Right lung (tissue), 10 donors: ENCODE data around the gene ESAM. TPM values are rescaled to one million over a fixed set of nuclear protein-coding genes. Genes with fewer than 3 reads are reported as not detected.

ENCODE experiments used
- DNase-seq, 2 donors: peaks; one replicate each; pipeline ENCODE4 v3.0.0-alpha.2; 2013
- long read RNA-seq, 8 donors: transcript quantifications; one replicate each; lab custom pipeline, GENCODE V29; 2026
- polyA plus RNA-seq, 5 donors: library from polyadenylated mRNA; unstranded; fragments of 120-200 nt; gene quantifications; one replicate each; pipeline versions ENCODE4 v1.2.1 to v1.2.3, GENCODE V29; 2013; ENCODE audit warnings: inconsistent platforms in 1 of 5, low replicate concordance in 1 of 5; ENCODE audit not compliant: insufficient read length in 5 of 5, insufficient read depth in 1 of 5

The ESAM gene
- polyA plus RNA-seq, result 100 to 1,000 TPM in 4 of 5 donors, 10 to 100 TPM in 1; 98.1 to 144 (median 116) TPM
- long read RNA-seq, donor 1, transcript ESAM-201 (7 exons, 1,826 nt), result major isoform, 44 of 94 reads
- long read RNA-seq, donor 1, transcript ESAM-202 (7 exons, 1,833 nt), result minor isoform, 12 of 94 reads
- long read RNA-seq, donor 1, partial matches to known transcripts, result 24 of 94 reads
- long read RNA-seq, donor 1, other reads (novel, unspliced or antisense), result 7 of 94 reads
- long read RNA-seq, donor 2, transcript ESAM-201 (7 exons, 1,826 nt), result major isoform, 18 of 22 reads
- long read RNA-seq, donor 2, partial matches to known transcripts, result 0 of 22 reads
- long read RNA-seq, donor 2, other reads (novel, unspliced or antisense), result 0 of 22 reads
- long read RNA-seq, donor 3, transcript ESAM-201 (7 exons, 1,826 nt), result major isoform, 34 of 56 reads
- long read RNA-seq, donor 3, transcript ESAM-202 (7 exons, 1,833 nt), result minor isoform, 6 of 56 reads
- long read RNA-seq, donor 3, partial matches to known transcripts, result 10 of 56 reads
- long read RNA-seq, donor 3, other reads (novel, unspliced or antisense), result 5 of 56 reads
- long read RNA-seq, donor 4, transcript ESAM-202 (7 exons, 1,833 nt), result minor isoform, 5 of 33 reads
- long read RNA-seq, donor 4, transcript ESAM-201 (7 exons, 1,826 nt), result major isoform, 19 of 33 reads
- long read RNA-seq, donor 4, partial matches to known transcripts, result 5 of 33 reads
- long read RNA-seq, donor 4, other reads (novel, unspliced or antisense), result 0 of 33 reads
- long read RNA-seq, donor 5, transcript ESAM-201 (7 exons, 1,826 nt), result major isoform, 36 of 64 reads
- long read RNA-seq, donor 5, transcript ESAM-202 (7 exons, 1,833 nt), result minor isoform, 5 of 64 reads
- long read RNA-seq, donor 5, partial matches to known transcripts, result 18 of 64 reads
- long read RNA-seq, donor 5, other reads (novel, unspliced or antisense), result 0 of 64 reads
- long read RNA-seq, donor 6, transcript ESAM-202 (7 exons, 1,833 nt), result minor isoform, 9 of 111 reads
- long read RNA-seq, donor 6, transcript ESAM-201 (7 exons, 1,826 nt), result major isoform, 65 of 111 reads
- long read RNA-seq, donor 6, partial matches to known transcripts, result 27 of 111 reads
- long read RNA-seq, donor 6, other reads (novel, unspliced or antisense), result 6 of 111 reads
- long read RNA-seq, donor 7, transcript ESAM-201 (7 exons, 1,826 nt), result major isoform, 28 of 48 reads
- long read RNA-seq, donor 7, partial matches to known transcripts, result 11 of 48 reads
- long read RNA-seq, donor 7, other reads (novel, unspliced or antisense), result 5 of 48 reads
- long read RNA-seq, donor 8, transcript ESAM-201 (7 exons, 1,826 nt), result major isoform, 13 of 17 reads
- long read RNA-seq, donor 8, partial matches to known transcripts, result 0 of 17 reads
- long read RNA-seq, donor 8, other reads (novel, unspliced or antisense), result 0 of 17 reads

DNA sequence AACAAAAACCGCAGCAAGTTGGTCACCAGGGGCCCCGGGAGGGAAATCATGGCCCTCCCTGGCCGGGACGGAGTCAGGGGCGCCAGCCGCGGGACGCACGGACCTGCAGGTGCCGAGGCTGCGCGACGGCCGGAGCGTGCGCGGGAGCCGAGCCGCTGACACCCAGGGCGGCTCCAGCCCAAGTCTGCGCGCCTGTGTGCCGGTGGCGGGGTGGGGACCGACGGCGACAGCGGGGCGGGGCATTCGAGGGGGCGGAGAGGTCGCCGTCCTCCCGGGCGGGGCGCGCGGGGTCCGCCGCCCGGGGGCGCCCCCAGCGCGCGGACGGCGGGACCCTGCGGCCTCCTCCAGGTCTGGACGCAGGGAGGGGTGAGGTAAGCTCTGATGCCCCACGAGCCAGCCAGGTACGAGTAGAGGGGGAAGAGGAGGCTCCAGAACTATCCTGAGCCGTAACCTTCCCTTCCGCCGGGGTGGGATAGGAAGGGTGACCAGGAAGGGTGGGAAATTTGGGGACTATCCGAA, at the start of gene ESAM:
Gene ESAM (minus strand): TSS at position 186 of the 519 bp plus-strand sequence. CDS start 136 bp downstream, at position 50.
- no peak for DNase-seq

DNA sequence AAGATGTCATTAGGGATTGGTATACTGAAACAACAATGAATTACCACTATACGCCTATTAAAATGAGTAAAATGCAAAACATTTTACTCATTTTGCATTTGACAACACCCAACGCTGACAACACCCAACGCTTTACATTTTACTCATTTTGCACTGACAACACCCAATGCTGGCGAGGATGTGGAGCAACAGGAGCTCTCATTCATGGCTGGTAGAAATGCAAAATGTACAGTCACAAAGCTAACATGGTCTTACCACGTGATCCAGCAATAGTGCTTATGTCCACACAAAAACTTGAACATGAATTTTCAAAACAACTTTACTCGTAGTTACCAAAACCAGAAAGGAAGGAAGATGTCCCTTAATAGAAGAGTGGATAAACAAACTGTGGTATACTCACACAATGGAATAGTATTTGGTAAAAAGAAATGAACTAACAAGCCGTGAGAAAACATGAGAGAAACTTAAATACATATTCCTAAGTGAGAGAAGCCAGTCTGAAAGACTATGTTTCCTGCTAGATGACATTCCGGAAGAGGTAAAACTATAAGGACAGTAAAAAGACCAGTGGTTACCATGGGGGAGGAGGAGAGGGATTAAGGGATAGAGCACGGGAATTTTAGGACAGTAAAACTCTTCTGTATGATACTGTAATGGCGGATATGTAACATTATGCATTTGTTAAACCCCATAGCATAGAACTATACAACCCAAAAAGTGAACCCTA, 49.5 kb upstream of the ESAM start:
- DNase-seq, result no peak

DNA sequence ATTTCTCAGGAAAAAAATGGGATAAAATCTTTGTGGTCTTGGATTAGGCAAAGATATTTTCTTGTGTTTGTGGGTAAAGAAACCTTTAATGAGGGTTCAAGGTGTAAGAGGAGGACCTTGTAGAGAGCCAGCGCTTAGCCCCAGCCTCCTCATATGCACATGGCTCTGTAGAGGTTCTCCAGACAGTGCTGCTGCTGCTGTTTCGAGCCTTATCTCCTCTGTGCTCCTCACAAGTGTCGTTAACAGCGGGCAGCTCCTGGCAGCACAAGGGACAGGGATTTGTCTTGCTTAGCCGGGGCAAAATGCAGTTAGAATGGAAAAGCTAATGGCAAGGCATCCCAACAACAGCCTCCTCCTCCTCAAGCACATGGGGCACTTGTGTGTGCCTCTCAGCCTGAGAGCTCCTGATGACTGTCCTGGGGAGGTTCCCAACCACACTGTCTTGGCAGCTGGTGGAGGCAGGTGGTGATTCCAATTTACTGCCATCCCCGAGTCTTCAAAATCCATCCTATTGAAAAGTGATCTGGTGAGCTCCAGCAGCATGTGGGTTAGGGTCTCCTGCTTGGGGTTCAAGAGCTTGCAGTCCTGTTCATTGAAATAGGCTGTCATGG, 45.7 kb upstream of the ESAM start:
- DNase-seq, result no peak

- no peak for DNase-seq
Measured at GRCh38 chr11:124807201-124807600, 45.1 kb upstream of the ESAM start.

- no peak for DNase-seq
Measured at GRCh38 chr11:124804884-124805283, 42.8 kb upstream of the ESAM start.

DNA sequence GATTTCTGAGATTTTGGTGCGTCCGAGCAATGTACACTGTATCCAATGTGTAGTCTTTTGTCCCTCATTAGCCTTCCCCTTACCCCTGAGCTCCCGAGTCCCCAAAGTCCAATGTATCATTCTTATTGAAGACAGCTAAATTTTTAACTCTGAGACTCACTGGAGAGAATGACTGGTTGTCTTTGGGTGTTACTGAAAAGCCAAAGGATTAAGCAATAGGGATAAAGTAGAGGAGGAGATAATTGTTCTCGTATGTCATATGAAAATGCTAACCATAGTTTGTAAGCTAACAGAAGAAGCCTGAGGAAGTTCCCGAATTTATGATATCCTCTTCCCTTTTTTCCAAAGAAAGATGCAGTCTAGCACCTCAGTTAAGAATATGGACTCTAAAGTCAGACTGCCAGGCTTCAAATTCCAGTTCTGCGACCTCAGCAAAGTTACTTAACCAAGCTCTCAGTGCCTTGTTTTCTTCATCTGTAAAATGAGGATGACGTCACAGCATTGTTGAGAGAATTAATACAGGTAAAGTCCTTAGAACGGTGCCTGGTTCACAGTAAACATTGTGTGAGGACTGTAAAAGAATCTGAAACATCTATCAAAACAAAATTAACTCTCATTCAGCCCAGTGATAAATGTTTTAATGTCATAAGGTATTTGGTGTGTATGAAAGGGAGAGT, 39.7 kb upstream of the ESAM start:
- no peak for DNase-seq

DNA sequence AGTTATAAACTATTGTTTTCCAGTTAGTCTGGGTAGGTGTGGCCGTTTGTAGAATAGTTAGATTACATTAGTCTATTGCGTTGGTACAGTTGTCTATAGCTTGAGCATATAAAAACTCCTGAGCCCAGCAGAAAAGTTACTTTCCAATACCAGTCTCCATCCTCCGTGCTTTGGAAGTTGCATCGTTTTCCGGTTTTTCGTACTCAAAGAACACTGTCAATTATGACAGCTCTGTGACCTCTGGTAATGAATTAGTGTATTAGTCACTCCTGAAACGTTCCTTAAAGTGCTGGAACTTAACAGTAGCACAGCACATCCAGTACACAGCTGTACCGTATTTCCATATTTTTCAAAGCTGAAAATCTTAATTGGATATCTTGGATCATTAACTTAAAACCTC, 38.9 kb upstream of the ESAM start:
- peak in 1 of 2 donors; percentile 16 for DNase-seq

DNA sequence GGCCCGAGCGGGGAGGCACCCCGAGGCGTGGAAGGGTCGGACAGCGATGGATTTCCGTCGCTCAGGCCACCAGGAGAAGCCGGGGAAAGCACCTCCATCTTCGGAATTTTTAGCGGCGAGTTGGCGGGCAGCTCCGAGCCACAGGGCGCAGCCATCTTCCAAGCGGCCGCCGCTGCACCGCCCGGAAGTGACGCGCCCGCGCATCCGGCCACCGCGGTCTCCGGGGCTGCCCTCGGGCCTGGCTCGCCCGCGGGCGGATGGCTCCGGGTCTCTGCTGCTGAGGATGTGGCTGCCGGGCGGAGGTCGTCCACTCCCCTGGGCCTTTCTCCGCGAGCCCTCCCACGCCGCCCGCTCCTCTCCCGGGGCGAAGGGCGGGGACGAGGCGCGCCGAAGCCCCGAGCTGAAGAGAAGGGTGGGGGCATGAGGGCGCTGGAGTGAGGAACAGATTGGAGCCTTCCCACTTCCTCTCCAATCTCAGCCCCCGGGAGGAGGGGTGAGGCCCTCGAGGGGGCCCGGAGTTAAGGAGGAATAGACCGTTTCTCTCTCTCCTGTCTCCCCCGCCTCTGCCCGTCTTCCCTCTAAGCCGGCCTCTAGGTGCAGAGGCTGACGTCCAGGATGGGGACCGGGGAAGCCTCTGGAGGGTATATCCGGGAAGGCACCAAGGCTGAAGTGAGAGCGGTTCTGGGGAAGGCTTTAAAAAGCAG, 38.3 kb upstream of the ESAM start, which contains the start of gene MSANTD2:
Gene MSANTD2 (minus strand): TSS at position 181 of the 704 bp plus-strand sequence. CDS start 26 bp downstream, at position 155.
- DNase-seq, result peak; percentile 89 to 93

- DNase-seq, result peak; percentile 30 to 32
Measured at GRCh38 chr11:124799348-124800225, 37.5 kb upstream of the ESAM start.

DNA sequence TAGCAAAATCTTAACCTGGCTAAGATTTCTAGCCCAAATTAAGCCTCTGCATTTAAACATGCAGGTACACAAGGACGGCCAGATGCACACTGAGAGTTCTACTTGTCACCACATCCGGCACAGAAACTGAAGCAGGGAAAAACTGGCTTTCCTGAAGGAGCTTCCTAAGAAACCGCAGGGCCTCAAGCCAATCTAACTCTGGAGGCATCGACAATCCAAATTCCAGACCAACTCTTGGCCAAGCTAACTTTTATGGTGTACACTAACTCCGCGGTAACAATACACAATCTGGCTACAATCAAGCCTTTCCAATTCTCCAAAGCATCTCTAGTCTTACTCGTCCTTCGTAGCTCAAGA, 36.9 kb upstream of the ESAM start:
- DNase-seq, result peak in 1 of 2 donors; percentile 13

DNA sequence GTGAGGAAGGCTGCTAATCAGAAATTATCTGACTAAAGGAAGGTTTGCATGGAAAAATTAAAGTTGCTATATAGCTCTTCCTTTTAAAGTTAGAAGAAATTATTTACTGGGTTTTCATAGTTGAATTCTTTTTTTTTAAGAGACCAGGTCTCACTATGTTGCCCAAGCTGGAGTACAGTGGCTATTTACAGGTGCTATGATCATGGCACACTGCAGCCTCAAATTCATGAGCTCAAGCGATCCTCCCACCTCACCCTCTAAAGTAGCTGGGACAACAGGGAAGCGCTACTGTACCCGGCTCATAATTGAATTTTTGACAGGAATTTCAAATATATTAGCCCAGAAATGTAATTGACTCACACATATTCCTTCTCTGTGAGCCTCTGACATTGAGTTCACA, 34.2 kb upstream of the ESAM start:
- no peak for DNase-seq

DNA sequence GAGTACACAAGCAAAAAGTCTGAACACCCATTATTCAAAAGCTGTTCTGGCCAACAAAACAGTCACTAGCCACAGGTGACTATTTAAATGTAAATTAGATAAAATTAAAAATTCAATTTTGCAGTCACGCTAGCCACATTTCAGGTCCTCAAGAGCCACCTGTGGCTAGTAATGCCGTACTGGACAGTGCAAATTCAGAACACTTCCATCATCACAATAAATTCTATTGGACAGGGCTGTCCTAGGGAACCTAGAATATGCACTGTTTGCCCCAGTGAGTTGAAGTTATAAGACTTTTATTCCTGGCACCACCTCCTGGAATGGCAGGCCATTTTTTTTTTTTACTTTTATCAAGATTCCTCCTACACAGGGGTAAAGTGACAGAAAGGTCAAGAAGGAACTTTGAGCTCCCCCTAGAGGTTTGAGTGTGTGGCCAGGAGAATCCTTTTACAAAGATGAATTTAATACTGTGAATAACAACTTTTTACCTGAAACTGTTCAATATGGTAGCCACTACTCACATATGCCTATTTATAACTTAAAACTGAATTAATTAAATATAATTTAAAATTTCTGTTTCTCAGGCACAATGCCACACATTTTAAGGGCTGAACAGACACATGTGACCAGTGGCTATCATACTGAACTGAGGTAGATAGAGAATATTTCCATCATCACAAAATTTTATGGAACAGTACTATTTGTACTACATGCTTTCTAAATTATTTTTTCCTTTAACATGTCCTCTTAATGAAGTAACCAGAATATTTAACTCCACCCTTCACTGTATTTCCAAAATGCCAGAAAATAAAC, 31.6 kb upstream of the ESAM start:
- peak in 1 of 2 donors; percentile 14 for DNase-seq

DNA sequence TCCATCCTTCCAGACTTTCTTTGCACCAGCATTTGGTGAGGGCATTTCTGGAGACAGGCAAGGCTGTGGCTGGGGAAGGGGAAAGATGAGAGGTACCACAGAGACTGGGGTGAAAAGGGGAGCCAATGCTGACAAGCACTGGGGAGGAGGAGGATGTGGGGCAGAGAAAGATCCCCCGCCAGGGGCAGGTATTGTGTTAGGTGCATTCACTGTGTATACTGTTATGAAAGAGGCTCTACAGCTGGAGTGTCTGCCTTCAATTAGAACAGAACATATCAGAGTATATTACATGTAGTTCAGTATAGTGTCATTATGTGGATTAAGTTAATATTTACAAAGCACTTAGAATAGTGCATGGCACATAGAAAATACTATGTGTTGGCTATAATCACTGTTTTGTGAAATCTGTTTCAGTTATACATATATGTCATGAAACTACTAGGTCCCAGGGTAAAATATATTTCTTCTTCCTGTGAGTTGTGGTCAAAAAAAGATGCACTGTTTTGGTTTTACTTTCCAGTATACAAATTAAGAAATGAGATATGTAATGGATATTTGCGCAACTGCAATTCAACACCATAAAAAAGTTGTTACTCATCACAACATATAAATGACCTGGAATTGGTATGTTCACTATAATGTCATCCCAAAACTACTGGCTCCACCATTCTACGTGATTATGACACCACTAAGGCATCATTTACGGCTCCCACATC, 29.7 kb upstream of the ESAM start:
- no peak for DNase-seq

DNA sequence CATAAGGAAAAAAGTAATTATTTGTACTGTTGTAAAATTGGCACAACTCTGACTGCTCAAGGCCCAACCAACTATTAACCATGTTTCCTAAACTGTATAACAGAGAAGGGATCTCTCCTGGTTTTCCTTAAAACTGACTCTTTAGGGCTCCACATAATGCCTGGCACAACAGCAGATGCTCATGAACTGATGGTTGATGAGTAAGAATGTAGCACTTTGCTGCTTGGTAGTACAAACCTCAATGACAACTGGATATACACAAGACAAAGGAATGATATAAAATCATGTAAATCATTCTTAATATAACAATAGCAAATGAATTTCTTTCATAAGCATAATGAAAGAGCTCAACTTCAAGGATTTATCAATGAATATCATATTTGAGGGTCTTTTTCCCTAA, 26.4 kb upstream of the ESAM start:
- no peak for DNase-seq

DNA sequence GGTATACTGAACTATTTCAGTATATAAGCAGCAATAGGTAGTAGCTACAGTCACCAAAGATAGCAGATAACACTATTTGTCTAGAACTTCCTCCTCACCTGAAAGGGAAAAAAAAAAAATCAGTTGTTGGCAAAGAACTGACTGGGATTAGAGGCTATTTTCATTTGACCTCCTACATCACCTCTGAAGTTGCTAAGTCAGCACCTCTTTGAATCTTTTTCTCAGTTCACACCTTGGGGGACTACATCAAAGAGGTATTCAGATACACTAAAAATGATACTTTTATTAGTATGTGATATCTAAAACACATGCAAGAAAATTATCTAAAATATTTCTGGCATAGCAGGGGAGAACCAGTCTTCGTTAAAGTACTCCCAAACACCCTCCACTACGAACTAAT, 22.0 kb upstream of the ESAM start:
- no peak for DNase-seq

GRCh38 chr11:124783002-124783401, 20.9 kb upstream of the ESAM start:
- no peak for DNase-seq
